ENCODE measurements around the gene JAG2. TPM values are rescaled to one million over a fixed set of nuclear protein-coding genes. Genes with fewer than 3 reads are reported as not detected.

The JAG2 gene
- total and polyA plus RNA-seq, 2 of the 4 experiments (the other 2 are of a cell fraction) = 0.18 to 0.58 TPM

- Histone ChIP-seq H4K8ac (ENCODE audit: low read depth in 2 of 2, low read length in 2 of 2) (no peak overlapping the region), H2BK120ac (ENCODE audit: low read depth, low read length) (no peak overlapping the region), H3K9me3 (ENCODE audit: control insufficient read depth, insufficient read depth, low read length) (no peaks in the 10 kb centered on the region), H3K36me3 (ENCODE audit: control insufficient read depth, insufficient read depth, low read length) (no peaks in the 10 kb centered on the region), H4K5ac (ENCODE audit: low read depth, low read length) (no peak overlapping the region), H2BK5ac (ENCODE audit: low read depth, low read length, poor library complexity, severe bottlenecking) (no peak overlapping the region), H3K9ac (ENCODE audit: low read depth, low read length) (no peak overlapping the region), H4K20me1 (ENCODE audit: insufficient read depth, low read length) (peaks cover 4% of the 10 kb centered on the region; the same call in 1 of the 2 replicates), H3K27me3 (ENCODE audit: control insufficient read depth, insufficient read depth, low read length) (peaks cover 6% of the 10 kb centered on the region; the same call in 1 of the 2 replicates), H3K79me1 (ENCODE audit: low read depth in 1 of 2, low read length in 2 of 2) (no peaks in the 10 kb centered on the region), H3K18ac (ENCODE audit: low read depth, low read length) (no peak overlapping the region), H2BK20ac (ENCODE audit: low read depth, low read length) (no peak overlapping the region), H3K4me3 (ENCODE audit: insufficient read depth, low read depth, low read length) (no peak overlapping the region), H2AK9ac (replicated peaks; ENCODE audit: low read depth, low read length, poor library complexity) (no peak overlapping the region), H2AK5ac (ENCODE audit: low read depth, low read length) (no peak overlapping the region), H3K14ac (replicated peaks; ENCODE audit: low read depth, low read length) (no peak overlapping the region), H3K56ac (ENCODE audit: extremely low read depth, insufficient read depth, low read length) (no peak overlapping the region), H3K4me2 (ENCODE audit: low read depth, low read length) (no peak overlapping the region), H3K27ac (ENCODE audit: insufficient read depth, low read length) (no peak overlapping the region), H3K9me1 (ENCODE audit: insufficient read depth, low read length) (no peaks in the 10 kb centered on the region), H3K4me1 (ENCODE audit: control insufficient read depth, insufficient read depth, low read length) (peaks cover 4% of the 10 kb centered on the region; the same call in 1 of the 2 replicates), H3K23ac (ENCODE audit: low read depth, low read length) (no peak overlapping the region), H3K4ac (ENCODE audit: low read depth, low read length) (no peak overlapping the region), H4K91ac (ENCODE audit: insufficient read depth, low read depth, low read length) (no peak overlapping the region), H2AFZ (replicated peaks; ENCODE audit: low read length, poor library complexity) (no peak overlapping the region), H2BK15ac (ENCODE audit: low read depth, low read length) (no peak overlapping the region)
- DNase-seq (no peak), ATAC-seq (ENCODE audit: low read depth) (no peak)
- CTCF ChIA-PET = interaction anchor here (0.6 kb wide), 1 partner anchor 184 kb away, joined by 8 read pairs; no protein-coding TSS in a partner anchor
- BruUV-seq (replicated peaks) = no TSS peak
- WGBS, 2 experiments (ENCODE audit: extremely low coverage in 2 of 2, insufficient read length in 1 of 2) = 85% methylated on average over 8 of the region's 19 CpGs; no CpG with 5 or more reads in 1 of the 2 experiments
- dilution Hi-C loops (cut with HindIII; ENCODE audit: low sequenced_read_pairs, unreplicated experiment) = no loop called here
- intact Hi-C loops (cut with micrococcal nuclease) = no loop called here
- in situ Hi-C loops (cut with MboI; ENCODE audit: low sequenced_read_pairs) = no loop called here
- POLR2A ChIA-PET (ENCODE audit: unreplicated experiment) = no interaction called here
- TF ChIP-seq SMC3 (IDR thresholded peaks at IDR 0.05; ENCODE audit: low read depth, low read length) (no peak), CHD1 (IDR thresholded peaks at IDR 0.05; ENCODE audit: low read depth, low read length) (no peak), NFE2L2 (IDR thresholded peaks at IDR 0.05; ENCODE audit: low read depth, low read length) (no peak), RAD21 (IDR thresholded peaks at IDR 0.05; ENCODE audit: low read length) (no peak), CTCF (conservative IDR thresholded peaks at IDR 0.05; ENCODE audit: low read depth, low read length) (no peak), ELK1 (IDR thresholded peaks at IDR 0.05; ENCODE audit: borderline replicate concordance, low read depth, low read length) (no peak), CEBPB (IDR thresholded peaks at IDR 0.05; ENCODE audit: low read depth, low read length) (no peak), POLR2A (IDR thresholded peaks at IDR 0.05; ENCODE audit: low read depth, low read length) (no peak), BHLHE40 (IDR thresholded peaks at IDR 0.05; ENCODE audit: low read depth, low read length) (no peak), RFX5 (IDR thresholded peaks at IDR 0.05; ENCODE audit: low read depth, low read length) (no peak), MXI1 (IDR thresholded peaks at IDR 0.05; ENCODE audit: borderline replicate concordance, low read depth, low read length) (no peak), USF2 (IDR thresholded peaks at IDR 0.05; ENCODE audit: low read depth, low read length) (no peak), MAFK (IDR thresholded peaks at IDR 0.05; ENCODE audit: low read depth, low read length) (no peak), MAZ (IDR thresholded peaks at IDR 0.05; ENCODE audit: borderline replicate concordance, low read depth, low read length) (no peak), RCOR1 (IDR thresholded peaks at IDR 0.05; ENCODE audit: insufficient replicate concordance, low read length) (no peak)
Observed at GRCh38 chr14:105178069-105178867, 9.7 kb upstream of the JAG2 start.

All from IMR-90 (cell line).